Nephron (organoid): ENCODE measurements around the gene LPIN2.
"Not testable (repeated sequence)": the region's sequence is repeated elsewhere in the genome, so short reads cannot be mapped to it uniquely, and the experiment has no call there.

Source experiments
- H3K27ac Mint-ChIP-seq, 3 experiments: 2 replicates each; pipeline ENCODE4 v1.8.0; 2020; ENCODE audit warnings: mixed read lengths in 3 of 3, mild to moderate bottlenecking in 2 of 3, moderate library complexity in 1 of 3
- H3K27me3 Mint-ChIP-seq: 2 replicates; pipeline ENCODE4 v1.8.0; 2021; ENCODE audit warnings: low read depth, mild to moderate bottlenecking, moderate library complexity, mixed read lengths
- H3K36me3 Mint-ChIP-seq: 2 replicates; pipeline ENCODE4 v1.8.0; 2020; ENCODE audit warnings: low read depth, mixed read lengths
- H3K4me1 Mint-ChIP-seq: 2 replicates; pipeline ENCODE4 v1.8.0; 2020; ENCODE audit warnings: mixed read lengths
- H3K4me3 Mint-ChIP-seq, 3 experiments: 2 replicates each; pipeline ENCODE4 v1.8.0; 2020; ENCODE audit warnings: mild to moderate bottlenecking in 3 of 3, mixed read lengths in 3 of 3, moderate library complexity in 2 of 3
- H3K9me3 Mint-ChIP-seq: 2 replicates; pipeline ENCODE4 v1.8.0; 2020; ENCODE audit warnings: mixed read lengths
- CTCF ChIP-seq, 3 experiments: fragments of 200-600 bp; sonication (generic); IDR thresholded peaks; one replicate each; pipeline ENCODE4 v1.5.0; 2021; ENCODE audit warnings: antibody characterized with exemption in 3 of 3; ENCODE audit not compliant: unreplicated experiment in 3 of 3

LPIN2 gene

GRCh38 chr18:3054780-3055179 is 41.8 kb upstream of the LPIN2 start:
- no peaks in the 10 kb centered on the region for H3K27me3 Mint-ChIP-seq
- H3K4me3 Mint-ChIP-seq, result no peak overlapping the region
- H3K4me1 Mint-ChIP-seq, result peaks cover 14% of the 10 kb centered on the region
- peaks cover 5% of the 10 kb centered on the region for H3K36me3 Mint-ChIP-seq
- no peak for TF ChIP-seq CTCF (IDR thresholded peaks at IDR 0.05; ENCODE audit: unreplicated experiment in 3 of 3)
- H3K27ac Mint-ChIP-seq, result no peak overlapping the region
- H3K9me3 Mint-ChIP-seq, result peaks cover 11% of the 10 kb centered on the region

- H3K36me3 Mint-ChIP-seq, result peaks cover 5% of the 10 kb centered on the region
- H3K4me3 Mint-ChIP-seq, result no peak overlapping the region
- H3K9me3 Mint-ChIP-seq, result peaks cover 11% of the 10 kb centered on the region
Observed at GRCh38 chr18:3054214-3054613, 41.3 kb upstream of the LPIN2 start.

GRCh38 chr18:3053081-3053480 is 40.1 kb upstream of the LPIN2 start:
- TF ChIP-seq CTCF (IDR thresholded peaks at IDR 0.05; ENCODE audit: unreplicated experiment in 3 of 3), result no peak
- Mint-ChIP-seq H3K36me3 (peaks cover 5% of the 10 kb centered on the region), H3K27ac (no peak overlapping the region), H3K4me1 (peaks cover 16% of the 10 kb centered on the region), H3K4me3 (no peak overlapping the region), H3K9me3 (peaks cover 11% of the 10 kb centered on the region), H3K27me3 (no peaks in the 10 kb centered on the region)

More at GRCh38 chr18:3054214-3054613, 41.3 kb upstream of the LPIN2 start:
- Mint-ChIP-seq H3K27ac (no peak overlapping the region), H3K27me3 (no peaks in the 10 kb centered on the region), H3K4me1 (peaks cover 14% of the 10 kb centered on the region)
- no peak for TF ChIP-seq CTCF (IDR thresholded peaks at IDR 0.05; ENCODE audit: unreplicated experiment in 3 of 3)

GRCh38 chr18:3052411-3052758 is 39.4 kb upstream of the LPIN2 start:
- H3K36me3 Mint-ChIP-seq, result peaks cover 5% of the 10 kb centered on the region
- H3K4me3 Mint-ChIP-seq, result no peak overlapping the region
- TF ChIP-seq CTCF (IDR thresholded peaks at IDR 0.05; ENCODE audit: unreplicated experiment in 3 of 3), result no peak
- no peaks in the 10 kb centered on the region for H3K27me3 Mint-ChIP-seq
- H3K9me3 Mint-ChIP-seq, result peaks cover 11% of the 10 kb centered on the region
- H3K4me1 Mint-ChIP-seq, result peaks cover 18% of the 10 kb centered on the region
- H3K27ac Mint-ChIP-seq, result no peak overlapping the region

GRCh38 chr18:3051718-3052410 is 38.9 kb upstream of the LPIN2 start:
- Mint-ChIP-seq H3K27me3 (no peaks in the 10 kb centered on the region), H3K4me1 (peaks cover 16% of the 10 kb centered on the region), H3K36me3 (peaks cover 5% of the 10 kb centered on the region), H3K4me3 (no peak overlapping the region), H3K9me3 (peaks cover 11% of the 10 kb centered on the region), H3K27ac (no peak overlapping the region)
- no peak for TF ChIP-seq CTCF (IDR thresholded peaks at IDR 0.05; ENCODE audit: unreplicated experiment in 3 of 3)

GRCh38 chr18:3049897-3050454 is 37.0 kb upstream of the LPIN2 start:
- not testable (repeated sequence) for H3K4me3 Mint-ChIP-seq, H3K36me3 Mint-ChIP-seq, H3K27ac Mint-ChIP-seq, H3K27me3 Mint-ChIP-seq
- peaks cover 11% of the 10 kb centered on the region for H3K9me3 Mint-ChIP-seq
- peaks cover 11% of the 10 kb centered on the region for H3K4me1 Mint-ChIP-seq
